Transverse colon (tissue), 4 donors: ENCODE measurements around the gene PPP6R2. TPM values are rescaled to one million over a fixed set of nuclear protein-coding genes. Genes with fewer than 3 reads are reported as not detected.
A peak's percentile ranks its signal among the peaks of the same experiment; 100 is the strongest.

Source experiments
- DNase-seq: peaks from one replicate; pipeline ENCODE4 v3.0.0-alpha.2; 2019
- H3K27ac ChIP-seq, 4 donors: fragments of 200-600 bp; sonication (generic); 2 replicates each; pipeline ENCODE4 v1.5.1; 2016 to 2018; ENCODE audit warnings: inconsistent platforms in 4 of 4
- H3K27me3 ChIP-seq: fragments of 200-600 bp; sonication (generic); 2 replicates; pipeline ENCODE4 v1.5.1; 2017; ENCODE audit warnings: inconsistent platforms
- H3K36me3 ChIP-seq, 4 donors: fragments of 200-600 bp; sonication (generic); 2 replicates each; pipeline ENCODE4 v1.5.1; 2017 to 2019; ENCODE audit warnings: inconsistent platforms in 4 of 4
- H3K4me1 ChIP-seq, 4 donors: fragments of 200-600 bp; sonication (generic); 2 replicates each; pipeline ENCODE4 v1.5.1; 2017 to 2020; ENCODE audit warnings: inconsistent platforms in 4 of 4
- H3K4me3 ChIP-seq, 4 donors: fragments of 200-600 bp; sonication (generic); 1 replicate in 1 of 4; 2 replicates in 3 of 4; pipeline versions ENCODE4 v1.5.1 to v1.6.1; 2017 to 2019; ENCODE audit warnings: inconsistent platforms in 4 of 4
- H3K9me3 ChIP-seq, 2 donors: fragments of 200-600 bp; sonication (generic); 2 replicates each; pipeline ENCODE4 v1.5.1; 2017 to 2019; ENCODE audit warnings: inconsistent platforms in 2 of 2
- CTCF ChIP-seq, 5 experiments: fragments of 200-600 bp in 3 of 5; fragments of 450-650 bp in 2 of 5; sonication (generic) in 3 of 5; IDR thresholded peaks; 1 replicate in 2 of 5; 2 replicates in 3 of 5; pipeline ENCODE4 v1.5.1; 2016 to 2017; ENCODE audit warnings: antibody characterized with exemption in 5 of 5, inconsistent platforms in 3 of 5, mild to moderate bottlenecking in 2 of 5, moderate library complexity in 1 of 5
- EP300 ChIP-seq: sonication (generic); formaldehyde crosslinking; IDR thresholded peaks from one replicate; pipeline ENCODE4 v1.6.1; 2017; ENCODE audit warnings: antibody characterized with exemption, low read depth
- POLR2A ChIP-seq: fragments of 450-650 bp; IDR thresholded peaks from one replicate; pipeline ENCODE4 v1.6.1; 2016; ENCODE audit warnings: antibody characterized with exemption, mild to moderate bottlenecking, moderate library complexity
- POLR2AphosphoS5 ChIP-seq, 3 donors: sonication (generic); formaldehyde crosslinking; IDR thresholded peaks; one replicate each; pipeline ENCODE4 v1.6.1; 2016; ENCODE audit warnings: antibody characterized with exemption in 3 of 3
- WGBS, 2 donors: methylation state at CpG; one replicate each; pipeline ENCODE4 v1.1.5; 2018; ENCODE audit warnings: low coverage in 1 of 2; 5-methylcytosine and 5-hydroxymethylcytosine counted together
- in situ Hi-C, 4 donors: fragments of 200-750 bp; cut with MboI; loops; one replicate each; pipeline versions ENCODE4 v1.15.0 to v1.15.1; 2017; ENCODE audit warnings: low sequenced_read_pairs in 3 of 4, low pct_ligation_motif_present in 1 of 4, low pct_unique_long_range_greater_than_20kb in 1 of 4
- intact Hi-C: fragments of 100-400 bp; cut with DNase I; formaldehyde crosslinking; loops from one replicate; pipeline ENCODE4 v1.15.1; 2023; ENCODE audit warnings: low total_unique reads
- total RNA-seq, 4 donors: library from RNA; depleted of rRNA; stranded (reverse); fragments of >200 nt; gene quantifications; one replicate each; pipeline ENCODE4 v1.1.0, GENCODE V29; 2016

PPP6R2 gene
- total RNA-seq: 100 to 1,000 TPM in 1 of 4 donors, 10 to 100 TPM in 3; 62.1 to 151 (median 77.8) TPM

- intact Hi-C loops: no loop called here
- peak within 1 kb of the TSS; percentile 85 to 90 (median 89) for H3K27ac ChIP-seq
These were observed at the start of gene PPP6R2 for GRCh38 chr22:50342651-50343540. PPP6R2 (plus strand) TSS chr22:50343327; CDS start chr22:50393909, 50,582 bp downstream.

GRCh38 chr22:50293441-50294318 lies 49.4 kb upstream of the PPP6R2 start:
- H3K36me3 ChIP-seq: peaks cover 0 to 17% (median 4%) of the 10 kb centered on the region in 4 donors
- peak; percentile 85 for DNase-seq
- WGBS, 2 donors: 15% methylated on average over 34 of the region's 42 CpGs; no CpG with 5 or more reads in 1 of the 2 donors
- H3K4me1 ChIP-seq: peaks cover 50 to 57% (median 52%) of the 10 kb centered on the region in 4 donors
- peak overlapping the region; percentile 78 to 94 (median 88) for H3K27ac ChIP-seq
- intact Hi-C loops: no loop called here
- in situ Hi-C loops: no loop called here
- H3K9me3 ChIP-seq: no peaks in the 10 kb centered on the region
- peak overlapping the region in 3 of 4 donors; percentile 4 to 38 (median 24) for H3K4me3 ChIP-seq
- TF ChIP-seq CTCF (IDR thresholded peaks at IDR 0.05) (peak in 3 of 5 experiments; percentile 14 to 39 (median 34)), POLR2A (peak; percentile 54), POLR2AphosphoS5 (IDR thresholded peaks at IDR 0.05) (peak in 2 of 3 donors; percentile 75 to 77), EP300 (no peak)
- H3K27me3 ChIP-seq: no peaks in the 10 kb centered on the region

More at GRCh38 chr22:50342651-50343540, at the start of gene PPP6R2:
- 0% methylated on average over 41 of the region's 87 CpGs; no CpG with 5 or more reads in 1 of the 2 donors for WGBS, 2 donors
- Histone ChIP-seq H3K4me1 (peaks cover 4 to 26% (median 12%) of the 10 kb centered on the region in 4 donors), H3K36me3 (no peaks in the 10 kb centered on the region), H3K27me3 (no peaks in the 10 kb centered on the region), H3K9me3 (no peaks in the 10 kb centered on the region), H3K4me3 (peak within 1 kb of the TSS; percentile 93 to 100 (median 95))
- peak; percentile 88 for DNase-seq
- in situ Hi-C loops: no loop called here
- TF ChIP-seq CTCF (IDR thresholded peaks at IDR 0.05) (peak in 3 of 5 experiments; percentile 7 to 54 (median 42)), EP300 (no peak), POLR2AphosphoS5 (IDR thresholded peaks at IDR 0.05) (peak in 1 of 3 donors; percentile 44), POLR2A (no peak)

GRCh38 chr22:50294319-50294656 lies 48.8 kb upstream of the PPP6R2 start:
- Histone ChIP-seq H3K27ac (peak overlapping the region; percentile 78 to 94 (median 88)), H3K27me3 (no peaks in the 10 kb centered on the region), H3K4me1 (peaks cover 56 to 63% (median 58%) of the 10 kb centered on the region in 4 donors), H3K36me3 (peaks cover 0 to 11% (median 1%) of the 10 kb centered on the region in 4 donors), H3K9me3 (no peaks in the 10 kb centered on the region), H3K4me3 (peak overlapping the region in 2 of 4 donors; percentile 24 to 38)
- in situ Hi-C loops: no loop called here
- intact Hi-C loops: no loop called here
- no peak for DNase-seq
- 39% methylated on average over 4 of the region's 5 CpGs; no CpG with 5 or more reads in 1 of the 2 donors for WGBS, 2 donors
- TF ChIP-seq POLR2A (no peak), CTCF (IDR thresholded peaks at IDR 0.05) (no peak), POLR2AphosphoS5 (IDR thresholded peaks at IDR 0.05) (no peak), EP300 (no peak)
